IPS-11a (cell line): Measurements from ENCODE around the gene TEX53.

Experiments
- H3K4me3 ChIP-seq: one replicate; pipeline ENCODE4 v1.5.1; 2013; ENCODE audit warnings: low read depth, low read length, control low read depth

The TEX53 gene

GRCh38 chr9:114641967-114642366 lies 15.6 kb downstream of the TEX53 start:
- H3K4me3 ChIP-seq: no peak overlapping the region

GRCh38 chr9:114638404-114638803 lies 19.2 kb downstream of the TEX53 start:
- no peak overlapping the region for H3K4me3 ChIP-seq

GRCh38 chr9:114634387-114634786 lies 23.2 kb downstream of the TEX53 start:
- H3K4me3 ChIP-seq: no peak overlapping the region

- H3K4me3 ChIP-seq: no peak overlapping the region
Measured at GRCh38 chr9:114633438-114634089, 24.0 kb downstream of the TEX53 start.

- no peak overlapping the region for H3K4me3 ChIP-seq
Measured at GRCh38 chr9:114631166-114631565, 26.4 kb downstream of the TEX53 start.

GRCh38 chr9:114629563-114630090 lies 28.0 kb downstream of the TEX53 start:
- no peak overlapping the region for H3K4me3 ChIP-seq

- no peak overlapping the region for H3K4me3 ChIP-seq
Measured at GRCh38 chr9:114627553-114627952, 30.1 kb downstream of the TEX53 start.

- no peak overlapping the region for H3K4me3 ChIP-seq
Measured at GRCh38 chr9:114626415-114627020, 31.1 kb downstream of the TEX53 start.

GRCh38 chr9:114624677-114625076 lies 32.9 kb downstream of the TEX53 start:
- no peak overlapping the region for H3K4me3 ChIP-seq

- no peak overlapping the region for H3K4me3 ChIP-seq
Measured at GRCh38 chr9:114621975-114622609, 35.5 kb downstream of the TEX53 start.

- H3K4me3 ChIP-seq: no peak overlapping the region
Measured at GRCh38 chr9:114621561-114621960, 36.0 kb downstream of the TEX53 start.

- no peak overlapping the region for H3K4me3 ChIP-seq
Measured at GRCh38 chr9:114619191-114619761, 38.3 kb downstream of the TEX53 start.

- no peak overlapping the region for H3K4me3 ChIP-seq
Measured at GRCh38 chr9:114616684-114617520, 40.7 kb downstream of the TEX53 start.

- no peak overlapping the region for H3K4me3 ChIP-seq
Measured at GRCh38 chr9:114614373-114614772, 43.2 kb downstream of the TEX53 start.

- no peak overlapping the region for H3K4me3 ChIP-seq
Measured at GRCh38 chr9:114613919-114614318, 43.7 kb downstream of the TEX53 start.

- no peak overlapping the region for H3K4me3 ChIP-seq
Measured at GRCh38 chr9:114613087-114613486, 44.5 kb downstream of the TEX53 start.

GRCh38 chr9:114612272-114612923 lies 45.2 kb downstream of the TEX53 start:
- H3K4me3 ChIP-seq: no peak overlapping the region

- peak overlapping the region; percentile 46 for H3K4me3 ChIP-seq
Measured at GRCh38 chr9:114611516-114612271, 45.9 kb downstream of the TEX53 start.

GRCh38 chr9:114608525-114608796 lies 49.1 kb downstream of the TEX53 start:
- no peak overlapping the region for H3K4me3 ChIP-seq
